ENCODE measurements around the gene TMEM225.

TMEM225 gene

GRCh38 chr11:123853038-123853437 is 32.4 kb downstream of the TMEM225 start:
- no peak for ATAC-seq (replicated peaks)
- H3K27me3 Mint-ChIP-seq, result peaks cover 17 to 27% of the 10 kb centered on the region in 2 donors
- no peak overlapping the region for H3K27ac Mint-ChIP-seq
- no peak for DNase-seq
- no peaks in the 10 kb centered on the region for H3K4me1 Mint-ChIP-seq (ENCODE audit: low read depth in 2 of 2)
- H3K9me3 Mint-ChIP-seq, result peaks cover 0 to 6% of the 10 kb centered on the region in 2 donors
- no peak overlapping the region for H3K4me3 Mint-ChIP-seq
- no peaks in the 10 kb centered on the region for H3K36me3 Mint-ChIP-seq (ENCODE audit: insufficient read depth)

GRCh38 chr11:123852321-123852720 is 33.1 kb downstream of the TMEM225 start:
- Mint-ChIP-seq H3K27me3 (peaks cover 17 to 27% of the 10 kb centered on the region in 2 donors), H3K27ac (no peak overlapping the region), H3K4me1 (ENCODE audit: low read depth in 2 of 2) (no peaks in the 10 kb centered on the region), H3K36me3 (ENCODE audit: insufficient read depth) (no peaks in the 10 kb centered on the region), H3K9me3 (peaks cover 0 to 4% of the 10 kb centered on the region in 2 donors), H3K4me3 (no peak overlapping the region)
- DNase-seq, result no peak
- no peak for ATAC-seq (replicated peaks)

GRCh38 chr11:123851110-123851509 is 34.4 kb downstream of the TMEM225 start:
- Mint-ChIP-seq H3K4me3 (no peak overlapping the region), H3K36me3 (ENCODE audit: insufficient read depth) (no peaks in the 10 kb centered on the region), H3K4me1 (ENCODE audit: low read depth in 2 of 2) (no peaks in the 10 kb centered on the region), H3K27ac (no peak overlapping the region), H3K27me3 (peaks cover 17 to 27% of the 10 kb centered on the region in 2 donors), H3K9me3 (peaks cover 0 to 4% of the 10 kb centered on the region in 2 donors)
- DNase-seq, result no peak
- ATAC-seq (replicated peaks), result no peak

GRCh38 chr11:123841174-123841573 is 44.3 kb downstream of the TMEM225 start:
- Mint-ChIP-seq H3K4me3 (no peak overlapping the region), H3K36me3 (ENCODE audit: insufficient read depth) (no peaks in the 10 kb centered on the region), H3K27ac (no peak overlapping the region), H3K9me3 (no peaks in the 10 kb centered on the region), H3K4me1 (ENCODE audit: low read depth in 2 of 2) (no peaks in the 10 kb centered on the region), H3K27me3 (no peaks in the 10 kb centered on the region)
- no peak for DNase-seq
- ATAC-seq (replicated peaks), result no peak

- Mint-ChIP-seq H3K4me3 (no peak overlapping the region), H3K9me3 (no peaks in the 10 kb centered on the region), H3K27me3 (no peaks in the 10 kb centered on the region), H3K4me1 (ENCODE audit: low read depth in 2 of 2) (no peaks in the 10 kb centered on the region), H3K27ac (no peak overlapping the region), H3K36me3 (ENCODE audit: insufficient read depth) (no peaks in the 10 kb centered on the region)
- DNase-seq (no peak), ATAC-seq (replicated peaks) (no peak)
These were observed 46.3 kb downstream of the TMEM225 start for GRCh38 chr11:123839131-123839530.

- ATAC-seq (replicated peaks), result no peak
- no peaks in the 10 kb centered on the region for H3K9me3 Mint-ChIP-seq
- no peaks in the 10 kb centered on the region for H3K27me3 Mint-ChIP-seq
- no peak for DNase-seq
- H3K4me3 Mint-ChIP-seq, result no peak overlapping the region
- no peaks in the 10 kb centered on the region for H3K36me3 Mint-ChIP-seq (ENCODE audit: insufficient read depth)
- no peaks in the 10 kb centered on the region for H3K4me1 Mint-ChIP-seq (ENCODE audit: low read depth in 2 of 2)
- no peak overlapping the region for H3K27ac Mint-ChIP-seq
These were observed 46.8 kb downstream of the TMEM225 start for GRCh38 chr11:123838659-123839058.

GRCh38 chr11:123838199-123838598 is 47.3 kb downstream of the TMEM225 start:
- Mint-ChIP-seq H3K27me3 (no peaks in the 10 kb centered on the region), H3K4me1 (ENCODE audit: low read depth in 2 of 2) (no peaks in the 10 kb centered on the region), H3K27ac (no peak overlapping the region), H3K36me3 (ENCODE audit: insufficient read depth) (no peaks in the 10 kb centered on the region), H3K4me3 (no peak overlapping the region), H3K9me3 (no peaks in the 10 kb centered on the region)
- no peak for ATAC-seq (replicated peaks)
- no peak for DNase-seq

- Mint-ChIP-seq H3K36me3 (ENCODE audit: insufficient read depth) (no peaks in the 10 kb centered on the region), H3K27me3 (peaks cover 15 to 18% of the 10 kb centered on the region in 2 donors), H3K4me1 (ENCODE audit: low read depth in 2 of 2) (no peaks in the 10 kb centered on the region), H3K27ac (no peak overlapping the region), H3K9me3 (peaks cover 0 to 5% of the 10 kb centered on the region in 2 donors), H3K4me3 (no peak overlapping the region)
- ATAC-seq (replicated peaks) (no peak), DNase-seq (no peak)
These were observed 52.4 kb downstream of the TMEM225 start for GRCh38 chr11:123833095-123833494.
